GM10266 (cell line): ENCODE measurements around the gene DPP6.

Experiments used
- DNase-seq: peaks from one replicate; pipeline ENCODE4 v3.0.0; 2012; ENCODE audit errors: extremely low spot score
- CTCF ChIP-seq: IDR thresholded peaks from 2 replicates; pipeline ENCODE4 v1.5.1; 2012; ENCODE audit warnings: mild to moderate bottlenecking, low read depth; ENCODE audit not compliant: control insufficient read depth, insufficient read depth; ENCODE audit errors: missing control alignments

DPP6 gene

GRCh38 chr7:154241988-154242387 lies 189.8 kb downstream of the DPP6 start:
- TF ChIP-seq CTCF: no peak
- DNase-seq: no peak

GRCh38 chr7:154242709-154243108 lies 190.5 kb downstream of the DPP6 start:
- no peak for TF ChIP-seq CTCF
- no peak for DNase-seq

- no peak for TF ChIP-seq CTCF
- no peak for DNase-seq
Measured at GRCh38 chr7:154252046-154252445, 199.8 kb downstream of the DPP6 start.

- no peak for DNase-seq
- no peak for TF ChIP-seq CTCF
Measured at GRCh38 chr7:154253810-154254209, 201.6 kb downstream of the DPP6 start.

GRCh38 chr7:154255324-154255723 lies 203.1 kb downstream of the DPP6 start:
- TF ChIP-seq CTCF: no peak
- no peak for DNase-seq

- no peak for TF ChIP-seq CTCF
- no peak for DNase-seq
Measured at GRCh38 chr7:154256150-154256549, 204.0 kb downstream of the DPP6 start.

GRCh38 chr7:154259396-154259795 lies 207.2 kb downstream of the DPP6 start:
- TF ChIP-seq CTCF: no peak
- DNase-seq: no peak
